ENCODE data around the gene PCBP1.

GRCh38 chr2:70126413-70126812 is 39.1 kb downstream of the PCBP1 start:
- TF ChIP-seq CTCF (IDR thresholded peaks at IDR 0.05), result no peak
- no peak for TF ChIP-seq POLR2A (IDR thresholded peaks at IDR 0.05)
- TF ChIP-seq POLR2AphosphoS5 (IDR thresholded peaks at IDR 0.05), result no peak
